Medulla oblongata (tissue), 1 donor: ENCODE data around the gene MCCC1.
"Not testable (repeated sequence)": the region's sequence is repeated elsewhere in the genome, so short reads cannot be mapped to it uniquely, and the experiment has no call there.

ENCODE experiments used
- DNase-seq: peaks from one replicate; pipeline ENCODE4 v3.0.0-alpha.2; 2015; ENCODE audit errors: extremely low spot score

MCCC1 gene

GRCh38 chr3:183099026-183099837 lies at the start of gene MCCC1:
Gene MCCC1 (minus strand): TSS chr3:183099496. CDS start chr3:183099440, 56 bp downstream.
- DNase-seq, result peak; percentile 99

DNA sequence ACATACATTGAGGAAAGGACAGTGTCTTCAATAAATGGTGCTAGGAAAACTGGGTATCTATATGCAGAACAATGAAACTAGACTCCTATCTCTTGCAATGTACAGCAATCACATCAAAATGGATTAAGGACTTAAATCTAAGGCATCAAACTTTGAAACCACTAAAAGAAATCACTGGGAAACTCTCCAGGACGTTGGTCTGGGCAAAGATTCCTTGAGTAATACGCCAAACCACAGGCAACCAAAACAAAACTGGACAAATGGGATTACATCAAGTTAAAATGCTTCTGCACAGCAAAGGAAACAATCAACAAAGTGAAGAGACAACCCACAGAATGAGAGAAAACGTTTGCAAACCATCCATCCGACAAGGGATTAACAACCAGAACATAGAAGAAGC lies 48.8 kb upstream of the MCCC1 start:
- peak; percentile 25 for DNase-seq

DNA sequence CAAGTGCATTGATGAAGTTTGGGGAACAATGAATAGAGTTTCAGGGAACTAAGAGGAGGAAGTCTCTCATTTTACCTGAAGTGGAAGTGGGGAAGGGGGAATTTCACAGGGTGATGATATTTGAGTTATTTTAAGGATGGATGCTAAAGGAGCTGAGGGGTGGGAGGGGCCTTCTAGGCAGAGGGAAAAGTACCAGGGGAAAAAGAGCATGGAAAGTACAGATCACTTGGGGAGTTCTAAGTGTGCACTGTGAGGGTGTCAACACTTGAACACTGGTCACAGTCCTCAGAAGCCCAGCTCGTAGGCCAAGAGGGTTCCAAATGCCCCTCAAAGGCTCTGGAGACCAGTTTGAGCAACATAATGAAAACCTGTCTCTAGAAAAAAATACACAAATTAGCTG lies 45.1 kb upstream of the MCCC1 start:
- no peak for DNase-seq

GRCh38 chr3:183142199-183142598 lies 42.9 kb upstream of the MCCC1 start:
- DNase-seq, result no peak

DNA sequence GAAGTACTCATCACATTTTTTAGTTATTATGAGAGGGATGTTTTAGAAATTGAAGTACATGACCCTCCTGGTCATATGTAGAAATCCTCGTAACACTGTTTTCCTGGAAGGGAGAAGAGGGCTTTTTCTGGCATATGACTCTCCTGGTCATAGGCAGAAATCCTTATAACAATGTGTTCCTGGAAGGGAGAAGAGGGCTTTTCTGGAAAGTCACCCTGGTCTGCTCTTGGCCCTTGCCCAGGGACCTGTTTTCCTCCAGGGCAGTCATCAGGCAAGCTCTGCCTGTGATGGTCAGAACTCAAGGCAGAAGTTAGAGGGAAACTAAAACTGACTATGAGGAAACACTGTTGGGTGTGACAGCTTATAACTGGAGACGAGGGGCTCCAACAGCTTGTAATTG lies 35.5 kb upstream of the MCCC1 start:
- DNase-seq, result no peak

- no peak for DNase-seq
Observed at GRCh38 chr3:183132409-183132808, 33.1 kb upstream of the MCCC1 start.

GRCh38 chr3:183131735-183132134 lies 32.4 kb upstream of the MCCC1 start:
- no peak for DNase-seq

GRCh38 chr3:183131186-183131725 lies 32.0 kb upstream of the MCCC1 start:
- DNase-seq, result no peak

- no peak for DNase-seq
Observed at GRCh38 chr3:183129243-183129642, 29.9 kb upstream of the MCCC1 start.

GRCh38 chr3:183128709-183129108 lies 29.4 kb upstream of the MCCC1 start:
- DNase-seq, result no peak

GRCh38 chr3:183123891-183124290 lies 24.6 kb upstream of the MCCC1 start:
- no peak for DNase-seq

GRCh38 chr3:183122257-183122932 lies 23.1 kb upstream of the MCCC1 start:
- DNase-seq, result peak; percentile 57

DNA sequence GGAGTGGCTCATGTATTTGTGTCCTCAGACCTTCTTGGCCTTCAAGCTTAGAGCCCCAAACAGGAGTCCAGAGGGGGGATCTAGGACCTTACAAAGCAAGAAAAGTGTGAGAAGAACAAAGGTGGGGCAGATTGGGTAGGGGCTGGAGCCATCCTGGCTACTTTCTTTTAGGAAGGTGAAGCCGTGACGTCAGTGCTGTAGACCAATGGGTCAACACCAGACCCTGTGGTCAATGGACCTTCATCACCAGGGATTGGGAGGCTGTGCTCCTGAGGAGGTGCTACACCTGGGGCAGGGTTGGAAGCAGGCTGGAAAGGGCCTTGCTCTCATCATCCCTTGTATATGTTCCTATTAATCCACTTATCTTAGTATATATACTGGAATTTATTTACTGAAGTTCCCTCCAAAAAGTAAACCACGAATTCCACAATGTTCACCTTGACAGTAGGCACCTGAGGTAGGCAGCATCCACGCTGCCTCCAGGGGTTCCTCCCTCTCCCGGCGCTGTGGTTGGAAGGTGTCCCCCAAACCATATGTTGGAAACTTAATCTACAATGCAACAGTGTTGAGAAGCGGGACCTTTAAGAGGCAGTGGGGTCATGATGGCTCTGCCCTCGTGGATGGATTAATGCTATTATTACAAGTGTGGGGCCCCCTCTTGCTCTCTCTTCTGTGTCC lies 21.4 kb upstream of the MCCC1 start:
- DNase-seq, result no peak

- DNase-seq, result no peak
Observed at GRCh38 chr3:183117056-183117455, 17.8 kb upstream of the MCCC1 start.

- peak; percentile 9 for DNase-seq
Observed at GRCh38 chr3:183116025-183116614, 16.8 kb upstream of the MCCC1 start.

DNA sequence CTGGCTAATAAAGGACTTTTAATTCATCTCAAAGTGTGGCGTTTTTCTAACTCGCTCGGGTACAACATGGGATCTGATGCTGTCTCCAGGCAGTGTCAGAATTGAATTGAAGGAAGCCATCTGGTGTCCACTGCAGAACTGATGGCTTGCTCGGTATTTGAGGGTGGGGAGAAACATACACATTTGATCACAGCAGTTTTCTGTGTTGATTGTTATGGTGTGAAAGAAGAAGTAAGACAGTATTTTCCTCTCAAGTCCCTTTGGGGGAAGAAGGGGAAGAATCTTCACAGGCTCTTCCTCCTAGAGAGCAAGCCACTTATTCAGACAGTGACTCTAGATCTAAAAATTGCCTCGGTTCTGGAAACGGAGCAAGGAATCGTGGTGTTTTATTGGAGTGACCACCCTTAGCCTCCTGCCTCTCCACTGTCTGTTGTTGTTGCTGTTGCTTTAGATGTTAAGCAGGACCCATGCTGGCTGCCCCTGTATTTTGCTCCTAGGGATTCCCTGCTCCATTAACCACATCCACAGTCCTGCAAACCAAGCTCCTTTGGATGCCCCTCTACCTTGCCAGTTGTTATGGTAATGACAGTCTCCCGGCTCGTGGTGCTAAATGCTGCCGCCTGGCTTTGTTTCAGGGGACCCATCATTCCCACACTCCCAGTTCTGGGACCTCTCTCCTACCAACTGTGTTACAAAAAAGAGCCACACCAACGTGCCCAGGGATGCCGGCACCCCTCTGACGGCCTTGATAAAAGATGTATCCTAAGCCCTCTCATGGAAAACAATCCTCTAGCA lies 15.3 kb upstream of the MCCC1 start:
- DNase-seq, result peak; percentile 47

- not testable (repeated sequence) for DNase-seq
Observed at GRCh38 chr3:183109847-183110246, 10.6 kb upstream of the MCCC1 start.

- no peak for DNase-seq
Observed at GRCh38 chr3:183108470-183108869, 9.2 kb upstream of the MCCC1 start.

DNA sequence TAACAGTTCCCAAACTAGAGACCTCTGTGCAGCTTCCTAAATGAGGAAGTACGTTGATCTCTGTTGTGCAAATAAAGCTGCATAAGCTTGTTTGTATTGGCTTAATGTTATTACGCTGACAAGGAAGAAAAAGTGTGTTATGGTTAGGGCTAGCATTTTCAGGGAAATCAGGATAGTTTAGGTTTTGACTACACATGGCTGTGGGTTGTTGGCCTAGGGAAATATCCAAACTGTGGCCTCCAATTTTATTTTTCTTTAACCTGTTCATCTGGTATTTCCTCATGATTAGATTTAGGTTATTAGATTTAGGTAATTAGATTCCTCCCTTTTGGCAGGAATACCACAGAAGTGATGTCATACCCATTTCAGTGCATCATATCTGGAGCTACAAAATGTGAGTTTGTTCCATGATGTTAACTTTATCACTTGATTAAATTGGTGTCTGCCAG lies 8.7 kb upstream of the MCCC1 start:
- DNase-seq, result peak; percentile 25

DNA sequence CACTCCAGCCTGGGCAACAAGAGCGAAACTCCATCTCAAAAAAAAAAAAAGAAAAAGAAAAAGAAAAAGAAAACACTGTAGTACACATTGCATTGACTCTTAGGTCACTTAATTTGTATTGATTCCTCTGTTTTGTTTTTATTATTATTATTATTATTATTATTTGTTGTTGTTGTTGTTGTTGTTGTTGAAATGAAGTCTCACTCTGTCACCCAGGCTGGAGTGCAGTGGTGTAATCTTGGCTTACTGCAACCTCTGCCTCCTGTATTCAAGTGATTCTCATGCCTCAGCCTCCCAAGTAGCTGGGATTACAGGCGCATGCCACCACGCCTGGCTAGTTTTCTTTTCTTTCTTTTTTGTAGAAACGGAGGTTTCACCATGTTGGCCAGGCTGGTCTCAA lies 8.1 kb upstream of the MCCC1 start:
- DNase-seq, result not testable (repeated sequence)

- DNase-seq, result no peak
Observed at GRCh38 chr3:183106635-183107034, 7.3 kb upstream of the MCCC1 start.
